Activated T-cell treated with anti-CD3 and anti-CD28 coated beads for 1 hour (primary cell): Measurements from ENCODE around the gene CDH4.

Experiments
- DNase-seq: peaks from one replicate; pipeline ENCODE4 v3.0.0-alpha.2; 2020; ENCODE audit warnings: low read depth

CDH4 gene

DNA sequence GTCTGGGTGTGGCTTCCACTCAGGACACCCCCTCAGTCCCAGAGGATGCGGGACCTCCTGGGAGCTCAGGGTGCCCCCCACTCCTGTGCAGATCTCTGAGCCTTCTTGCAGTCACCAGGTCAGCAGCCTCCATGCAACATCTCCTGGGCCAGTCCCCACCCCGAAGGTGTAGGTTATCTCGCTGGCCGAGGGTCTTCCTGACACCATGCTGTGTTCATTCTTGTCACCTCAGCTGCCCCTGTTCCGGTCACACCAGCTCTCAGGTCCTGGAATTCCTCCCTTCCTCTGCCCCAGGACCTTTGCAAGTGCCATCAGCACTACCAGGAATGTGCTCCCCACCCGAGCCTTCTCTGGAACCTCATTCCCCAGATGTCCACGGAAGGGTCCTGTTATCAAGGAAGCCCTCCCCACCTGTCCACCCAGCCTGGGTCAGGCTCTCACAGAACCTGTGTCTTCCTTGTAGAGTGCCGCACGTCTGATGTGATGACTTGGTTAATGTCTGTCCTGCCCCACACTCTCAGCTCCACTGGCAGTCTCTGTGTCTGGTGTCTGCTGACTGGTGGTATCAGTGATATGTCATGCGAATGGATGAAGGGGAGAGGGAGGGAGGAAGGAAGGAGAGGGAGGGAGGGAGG is 484.1 kb downstream of the CDH4 start:
- DNase-seq: no peak

DNA sequence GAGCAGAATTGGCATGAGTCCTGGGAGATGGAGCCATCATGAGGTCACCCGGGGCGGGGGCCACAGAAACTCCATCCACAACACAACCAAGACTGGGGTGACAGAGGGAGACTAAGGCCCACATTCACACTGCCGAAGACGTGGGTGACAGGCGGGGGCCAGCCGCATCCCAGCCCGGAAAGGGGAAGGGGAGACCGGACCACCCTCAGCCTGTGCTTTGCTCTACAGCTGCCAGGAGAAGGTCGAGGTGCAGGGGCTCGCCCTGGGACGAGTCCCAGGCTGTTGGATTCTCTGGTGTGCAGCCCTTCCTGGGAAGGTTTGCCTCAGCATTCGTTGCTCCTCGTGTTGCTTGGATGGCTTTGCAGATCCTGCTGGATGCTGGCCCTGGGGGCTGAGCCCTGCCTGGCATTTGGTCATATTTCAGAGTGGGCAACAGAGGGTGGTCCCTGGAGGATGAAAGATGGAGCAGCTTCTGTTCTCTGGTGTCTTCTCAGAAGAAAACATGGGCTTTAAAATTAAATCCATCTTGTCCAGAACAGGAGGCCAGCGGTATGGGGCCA is 484.8 kb downstream of the CDH4 start:
- DNase-seq: no peak

DNA sequence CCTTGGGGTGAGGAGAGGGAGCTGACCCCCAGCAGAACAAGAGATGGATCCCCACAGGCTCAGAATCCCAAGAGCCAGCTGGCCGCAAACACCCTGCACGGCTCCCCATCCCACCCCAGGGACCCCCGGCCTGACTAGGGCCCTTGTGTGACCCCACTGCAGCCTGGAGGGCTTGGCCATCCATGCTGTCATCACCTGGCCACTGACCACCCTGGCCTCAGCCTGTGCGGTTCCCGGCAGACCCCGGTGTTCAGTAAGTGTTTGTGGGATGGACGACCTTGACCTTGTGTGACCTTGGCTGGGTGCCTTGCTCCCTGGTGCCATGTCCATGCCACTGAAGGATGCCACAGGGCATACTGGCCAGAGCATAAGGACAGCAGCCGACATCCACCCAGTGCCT is 485.3 kb downstream of the CDH4 start:
- no peak for DNase-seq

DNA sequence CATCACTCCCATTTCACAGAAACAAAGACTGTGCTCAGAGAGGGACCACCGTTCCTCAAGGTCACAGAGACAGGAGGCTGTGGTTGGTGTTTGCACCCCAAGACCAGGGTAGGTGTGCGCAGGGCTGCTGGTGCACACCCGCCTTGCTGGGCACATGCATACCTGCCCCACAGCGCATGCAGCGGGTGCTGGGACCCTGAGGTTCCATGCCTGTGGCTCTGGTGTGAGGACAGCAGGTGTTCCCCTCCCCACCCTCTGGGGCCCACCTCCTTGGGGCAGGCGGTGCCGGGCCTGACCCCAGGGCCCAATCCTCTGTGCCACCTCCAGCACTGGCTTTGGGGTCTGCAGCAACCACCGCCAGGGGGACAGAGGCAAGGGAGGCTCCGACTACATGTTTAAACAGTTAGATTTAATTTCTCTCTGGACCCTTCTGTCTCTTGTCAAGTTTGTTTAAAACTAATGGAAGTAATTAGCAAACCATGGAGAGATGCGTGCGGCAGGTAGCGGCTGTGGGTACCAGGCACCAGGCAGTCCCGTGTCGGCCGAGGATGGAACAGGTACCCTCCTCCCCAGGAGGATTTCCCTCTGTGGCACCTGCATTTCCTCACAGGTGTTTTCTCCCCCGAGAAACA is 485.9 kb downstream of the CDH4 start:
- DNase-seq: no peak

DNA sequence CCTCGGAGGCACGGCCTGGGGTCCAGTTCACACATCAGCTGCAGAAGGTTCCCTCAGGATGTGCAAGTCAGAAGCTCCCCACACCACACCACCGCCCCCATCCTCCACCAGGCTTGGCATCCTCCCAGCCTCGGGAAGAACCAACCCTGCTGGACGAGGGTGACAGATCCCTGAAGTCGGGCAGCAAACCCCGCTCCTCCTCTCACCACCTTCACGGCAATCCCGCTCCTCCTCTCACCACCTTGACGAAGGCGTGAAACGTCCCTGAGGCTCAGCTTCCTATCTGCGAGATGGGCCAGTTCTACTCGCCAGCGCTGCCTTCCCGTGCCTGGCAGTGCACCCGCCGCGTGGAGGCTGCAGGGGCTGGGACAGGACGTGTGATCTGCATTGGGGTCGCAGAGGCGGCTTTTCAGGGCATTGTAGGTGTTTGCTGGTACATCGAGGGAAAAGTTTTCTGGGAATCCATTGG is 486.6 kb downstream of the CDH4 start:
- DNase-seq: no peak

DNA sequence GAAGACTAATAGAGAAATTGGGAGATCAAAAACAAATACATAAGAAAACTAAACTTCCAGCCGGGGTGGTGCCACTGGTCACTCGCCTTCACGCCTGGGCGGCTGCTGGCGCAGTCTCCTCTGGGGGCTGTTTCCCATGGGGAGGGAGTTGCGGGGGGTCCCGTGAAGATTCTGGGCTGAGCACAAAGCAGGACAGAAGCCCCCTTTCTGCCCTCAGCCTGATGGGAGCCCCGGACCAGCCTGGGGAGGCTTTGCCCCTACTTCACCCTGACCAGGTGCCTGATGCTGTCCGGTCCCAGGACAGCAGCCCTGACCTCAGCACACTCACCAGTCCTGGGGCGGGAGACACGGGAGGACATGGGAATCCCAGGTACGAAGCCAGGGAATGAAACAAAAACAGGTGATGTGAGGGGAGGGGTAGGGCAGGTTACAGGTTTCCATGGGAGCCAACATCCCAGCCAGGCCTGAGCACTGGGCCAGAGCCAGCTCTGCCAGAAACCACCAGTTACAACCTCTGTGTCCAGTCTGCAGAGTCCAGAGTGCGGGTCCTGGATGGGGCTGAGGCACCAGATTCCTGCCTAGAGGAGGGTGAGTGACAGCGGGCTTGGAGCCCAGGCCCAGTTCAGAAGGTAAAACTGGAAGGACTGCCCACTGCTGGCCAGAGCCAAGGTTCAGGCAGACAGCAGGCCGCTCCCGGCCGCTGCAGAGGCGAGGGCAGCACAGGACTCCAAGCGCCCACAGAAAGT is 487.2 kb downstream of the CDH4 start:
- no peak for DNase-seq

DNA sequence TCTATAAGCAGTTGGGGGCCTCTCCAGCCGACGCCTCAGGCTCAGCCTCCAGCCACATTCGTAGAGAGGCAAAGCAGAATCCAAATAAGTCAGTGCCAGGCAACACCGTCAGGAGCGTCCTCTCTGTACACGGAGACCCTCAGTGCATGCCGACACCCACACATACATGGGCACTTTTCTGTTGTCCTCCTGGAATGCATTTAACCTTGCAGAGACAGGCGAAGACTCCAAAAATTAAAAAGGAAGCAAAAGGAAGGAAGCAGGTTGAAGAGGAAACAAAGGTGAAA is 487.7 kb downstream of the CDH4 start:
- DNase-seq: no peak

DNA sequence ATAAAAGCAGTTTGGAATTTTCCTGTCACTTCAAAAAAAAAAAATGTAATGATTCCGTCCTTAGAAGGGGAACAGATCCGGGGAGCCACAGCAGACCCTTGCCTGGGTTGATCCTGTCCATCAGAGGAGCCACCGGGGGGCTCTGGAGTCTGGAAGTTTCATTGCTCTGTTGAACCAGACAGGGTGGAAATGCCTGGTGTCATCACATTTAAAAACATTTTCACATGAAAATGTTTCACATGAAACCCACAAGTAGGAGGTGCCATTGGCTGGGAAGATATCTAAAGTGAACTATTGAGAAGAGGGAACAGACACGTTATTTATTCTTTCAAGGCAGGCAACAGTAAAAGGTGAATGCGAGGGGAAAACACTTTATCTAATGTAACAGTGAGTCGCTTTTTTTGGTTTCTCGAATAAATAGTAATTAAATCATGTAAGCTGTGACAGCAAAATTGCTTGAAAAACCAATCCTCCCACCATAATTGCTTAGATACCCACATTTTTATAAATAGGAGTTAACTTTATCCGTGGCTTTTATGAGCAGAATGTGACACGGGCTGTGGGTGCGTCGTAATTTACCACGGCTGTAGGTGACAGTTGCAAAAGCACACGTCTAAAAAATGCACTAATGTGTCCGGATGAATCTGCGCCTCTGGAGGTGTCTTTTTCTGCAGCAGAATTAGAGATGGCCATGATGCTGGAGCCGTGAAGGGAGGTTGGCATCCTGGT is 490.2 kb downstream of the CDH4 start:
- DNase-seq: no peak

DNA sequence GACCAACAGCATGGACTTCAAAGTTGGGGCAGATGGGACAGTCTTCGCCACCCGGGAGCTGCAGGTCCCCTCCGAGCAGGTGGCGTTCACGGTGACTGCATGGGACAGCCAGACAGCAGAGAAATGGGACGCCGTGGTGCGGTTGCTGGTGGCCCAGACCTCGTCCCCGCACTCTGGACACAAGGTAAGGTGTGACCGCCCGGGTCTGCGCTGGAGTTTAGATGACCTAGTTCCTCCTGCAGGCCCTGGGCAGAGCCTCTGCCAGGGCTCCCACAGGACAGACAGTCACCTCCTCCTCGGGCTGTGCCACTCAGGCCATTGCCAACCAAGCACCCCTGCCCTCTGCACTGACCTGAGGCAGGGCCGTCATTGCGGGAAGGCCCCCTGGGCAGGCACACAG is 491.5 kb downstream of the CDH4 start:
- no peak for DNase-seq

DNA sequence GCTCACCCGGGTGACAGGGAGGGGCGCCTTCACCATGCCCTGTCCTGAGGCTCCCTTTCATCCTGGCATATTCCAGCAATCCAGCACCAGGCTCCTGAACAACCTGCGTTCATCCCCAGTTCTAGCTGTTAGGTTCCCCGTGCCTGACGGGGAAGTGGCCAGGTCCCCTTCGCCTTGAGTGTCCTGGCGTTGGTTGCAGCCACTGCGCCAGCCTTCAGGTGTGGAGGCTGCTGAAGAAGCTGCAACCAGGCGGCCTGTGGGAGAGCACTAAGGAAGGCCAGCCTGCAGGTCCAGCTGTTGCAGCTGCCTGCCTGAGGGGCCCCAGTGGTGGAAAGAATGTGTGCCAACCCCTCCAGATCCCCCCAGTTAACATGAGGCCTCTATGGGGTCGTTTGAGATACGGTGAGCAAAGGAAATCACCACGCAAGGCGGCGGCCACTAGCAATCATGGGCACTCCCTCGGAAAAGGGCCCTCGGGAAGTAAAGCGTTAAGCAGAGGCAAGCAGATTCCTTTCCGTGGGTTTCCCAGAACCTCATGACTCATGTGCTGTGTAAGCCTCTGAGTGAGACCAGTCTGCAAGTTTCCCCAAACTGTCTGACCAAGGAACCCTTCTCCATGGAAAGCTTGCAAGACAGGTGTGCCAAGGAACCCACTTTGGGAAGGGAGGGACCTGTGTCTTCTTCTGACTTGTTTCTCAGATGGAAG is 492.8 kb downstream of the CDH4 start:
- DNase-seq: no peak

DNA sequence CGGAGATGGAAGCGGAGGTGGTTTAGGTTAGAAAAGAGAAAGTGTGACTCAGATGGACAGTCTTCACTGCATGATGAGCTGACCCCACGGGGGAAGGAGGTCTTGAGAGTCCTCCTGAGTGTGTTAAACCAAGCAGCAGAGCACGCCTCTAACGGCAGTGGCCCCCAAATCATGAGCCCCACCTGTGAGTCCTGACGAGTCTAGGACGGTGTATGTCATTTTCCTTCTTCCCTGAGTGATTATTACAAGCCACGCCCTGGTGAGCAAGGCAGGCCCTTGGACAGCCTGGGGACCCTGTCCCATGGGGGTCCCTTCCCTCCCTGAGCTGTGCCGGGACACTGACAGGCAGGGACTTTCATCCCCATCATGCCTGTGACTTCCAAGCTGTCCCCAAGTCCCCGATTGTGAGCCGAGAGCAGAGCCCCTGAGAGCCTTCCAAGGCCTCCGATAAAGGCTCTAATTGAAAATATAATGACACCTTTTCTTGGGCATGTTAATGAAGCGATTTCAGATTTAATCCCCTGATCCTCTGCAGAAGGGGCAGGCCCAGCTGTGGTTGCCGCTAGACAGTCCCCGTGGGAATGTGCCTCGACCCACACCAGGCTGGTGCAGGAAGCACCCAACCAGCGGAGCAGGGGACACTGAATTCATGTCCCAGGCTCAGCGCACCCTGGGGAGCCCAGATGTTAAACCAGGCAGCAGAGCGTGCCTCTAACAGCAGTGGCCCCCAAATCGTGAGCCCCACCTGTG is 493.5 kb downstream of the CDH4 start:
- no peak for DNase-seq

DNA sequence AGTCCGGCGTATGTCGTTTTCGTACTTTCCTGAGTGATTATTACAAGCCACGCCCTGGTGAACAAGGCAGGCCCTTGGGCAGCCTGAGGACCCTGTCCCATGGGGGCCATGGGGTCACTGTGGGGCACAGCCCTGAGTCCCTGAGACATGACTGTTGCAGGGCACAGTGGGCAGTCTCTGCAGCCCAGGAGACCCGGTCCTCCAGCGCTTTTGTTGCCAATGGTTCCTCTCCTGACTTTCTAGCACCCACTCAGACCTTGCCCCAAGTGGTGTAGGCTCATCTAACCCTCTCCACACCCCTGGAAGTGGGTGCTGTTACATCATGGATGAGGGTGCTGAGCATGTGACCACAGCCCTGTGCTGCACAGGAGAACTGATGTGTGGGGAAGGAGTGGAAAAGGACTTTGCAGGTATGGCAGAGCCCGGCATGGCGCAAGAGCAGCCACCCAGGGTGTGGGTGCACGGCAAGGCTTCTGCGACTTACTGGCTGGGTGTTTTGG is 494.1 kb downstream of the CDH4 start:
- DNase-seq: no peak

DNA sequence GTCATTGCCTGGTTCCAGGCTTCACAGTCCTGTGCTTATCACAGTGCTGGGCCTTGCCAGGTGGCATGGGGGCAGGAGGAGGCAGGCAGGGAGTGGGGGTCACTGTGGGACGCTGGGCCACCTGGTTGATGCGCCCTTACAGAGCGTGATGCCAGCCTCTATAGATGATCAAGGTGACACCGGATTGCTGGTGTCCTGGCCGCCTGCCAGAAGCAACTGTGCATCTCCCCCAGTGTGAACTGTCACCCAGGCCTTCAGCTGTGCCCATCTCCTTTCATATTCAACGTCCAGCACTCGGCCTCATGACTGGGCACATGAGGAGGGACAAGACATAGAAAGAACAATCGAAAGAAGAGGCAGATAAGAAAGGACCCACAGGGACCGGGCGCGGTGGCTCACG is 494.7 kb downstream of the CDH4 start:
- DNase-seq: no peak

DNA sequence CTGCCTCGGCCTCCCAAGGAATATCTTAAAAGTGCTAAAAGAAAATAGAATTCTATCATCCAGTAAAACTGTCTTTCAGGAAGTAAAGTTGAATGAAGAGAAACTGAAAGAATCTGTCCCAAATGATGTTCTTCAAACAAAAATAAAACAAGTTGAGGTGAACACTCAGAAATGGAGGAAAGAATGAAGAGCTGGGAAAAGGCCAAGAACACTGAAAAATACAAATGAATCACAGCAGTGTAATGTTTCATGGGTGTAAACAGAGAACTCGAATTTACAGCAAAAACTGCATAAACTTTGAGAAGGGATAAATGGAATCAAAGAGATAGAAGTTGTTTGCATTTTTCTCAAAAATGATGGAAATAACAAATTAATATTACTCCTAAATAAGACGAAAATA is 496.3 kb downstream of the CDH4 start:
- DNase-seq: no peak

DNA sequence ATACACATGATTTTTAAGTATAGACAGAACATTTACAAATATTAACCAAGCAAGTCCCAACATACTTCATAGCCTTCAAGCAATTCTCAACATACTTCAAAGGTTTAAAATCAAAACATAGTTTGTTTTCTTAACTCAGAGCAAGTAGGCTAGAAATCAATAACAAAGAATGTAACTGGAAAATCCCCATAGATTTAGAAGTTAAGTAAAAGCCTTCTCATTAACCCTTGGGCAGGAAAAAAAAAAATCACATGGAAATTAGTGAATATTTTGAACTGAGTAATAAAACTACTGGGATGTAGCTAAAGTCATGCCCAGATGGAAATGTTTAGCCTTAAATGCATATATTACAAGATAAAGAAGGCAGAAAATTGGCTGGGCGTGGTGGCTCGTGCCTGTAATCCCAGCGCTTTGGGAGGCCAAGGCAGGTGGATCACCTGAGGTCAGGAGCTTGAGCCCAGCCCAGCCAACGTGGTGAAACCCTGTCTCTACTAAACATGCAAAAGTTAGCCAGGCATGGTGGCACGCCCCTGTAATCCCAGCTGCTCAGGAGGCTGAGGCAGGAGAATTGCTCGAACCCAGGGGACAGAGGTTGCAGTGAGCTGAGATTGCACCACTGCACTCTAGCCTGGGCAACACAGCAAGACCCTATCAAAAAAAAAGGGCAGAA is 497.5 kb downstream of the CDH4 start:
- DNase-seq: no peak

DNA sequence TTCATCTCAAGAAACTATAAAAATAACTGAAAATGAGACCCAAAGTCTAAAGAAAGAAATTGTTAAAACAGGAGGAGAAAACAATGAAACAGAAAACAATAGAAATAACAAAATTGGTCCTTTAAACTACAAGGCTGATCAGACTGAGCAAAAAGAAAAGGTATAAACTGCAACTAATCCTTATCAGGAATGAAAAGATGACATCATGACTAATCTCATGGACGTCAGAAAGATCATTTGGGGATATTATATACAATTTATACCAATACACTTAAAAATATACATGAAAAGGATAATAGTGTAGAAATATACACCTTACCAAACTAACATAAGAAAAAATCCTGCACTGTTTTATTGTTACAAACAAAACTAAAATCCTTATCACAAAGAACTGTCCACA is 498.0 kb downstream of the CDH4 start:
- DNase-seq: no peak

DNA sequence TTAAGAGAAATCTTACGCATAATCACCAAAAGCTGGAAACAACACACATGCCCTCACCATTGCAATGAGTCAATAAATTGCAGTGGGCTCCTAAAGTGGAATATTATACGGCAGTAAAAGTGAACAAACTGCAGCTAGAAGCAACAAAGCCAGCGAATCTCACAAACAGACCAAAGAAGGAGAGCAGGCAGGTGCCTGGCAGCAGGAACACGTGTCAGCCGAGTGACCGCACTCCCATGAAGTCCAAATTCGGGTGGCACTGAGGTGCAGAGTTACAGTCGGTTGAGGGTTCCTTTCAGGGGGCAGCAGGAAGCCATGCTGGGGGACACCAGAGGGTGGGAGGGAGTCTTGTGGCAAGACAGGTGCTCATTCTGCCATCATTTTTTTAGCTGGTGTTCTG is 500.5 kb downstream of the CDH4 start:
- no peak for DNase-seq

DNA sequence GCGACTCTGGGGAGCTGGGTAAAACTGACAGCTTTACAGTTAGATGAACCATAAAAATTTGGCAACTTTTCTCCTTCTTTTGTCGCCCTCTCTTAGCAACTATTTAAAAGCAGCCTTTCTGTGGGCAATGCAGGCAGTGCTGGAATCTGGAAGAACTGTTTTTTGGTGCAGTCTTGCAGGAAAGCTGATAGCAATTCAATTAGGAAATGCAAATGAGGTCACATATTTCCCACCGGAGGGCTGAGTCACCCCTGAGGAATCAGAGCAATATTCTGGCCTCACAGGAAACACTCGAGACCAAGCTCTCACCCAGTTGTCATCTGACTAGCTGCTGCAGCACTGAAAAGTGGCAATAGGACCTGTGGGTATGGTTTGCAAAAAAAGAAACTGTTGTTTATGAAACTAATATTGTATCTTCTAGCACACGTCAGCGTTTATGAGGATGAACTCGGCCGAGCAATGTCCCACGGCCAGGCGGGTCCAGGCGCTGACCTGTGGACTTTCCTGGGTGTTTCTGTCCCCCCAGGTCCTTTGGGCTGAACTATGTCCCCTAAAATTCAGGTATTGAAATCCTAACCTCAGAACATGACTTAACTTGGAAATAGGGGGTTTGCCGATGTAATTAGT is 501.4 kb downstream of the CDH4 start:
- DNase-seq: no peak

DNA sequence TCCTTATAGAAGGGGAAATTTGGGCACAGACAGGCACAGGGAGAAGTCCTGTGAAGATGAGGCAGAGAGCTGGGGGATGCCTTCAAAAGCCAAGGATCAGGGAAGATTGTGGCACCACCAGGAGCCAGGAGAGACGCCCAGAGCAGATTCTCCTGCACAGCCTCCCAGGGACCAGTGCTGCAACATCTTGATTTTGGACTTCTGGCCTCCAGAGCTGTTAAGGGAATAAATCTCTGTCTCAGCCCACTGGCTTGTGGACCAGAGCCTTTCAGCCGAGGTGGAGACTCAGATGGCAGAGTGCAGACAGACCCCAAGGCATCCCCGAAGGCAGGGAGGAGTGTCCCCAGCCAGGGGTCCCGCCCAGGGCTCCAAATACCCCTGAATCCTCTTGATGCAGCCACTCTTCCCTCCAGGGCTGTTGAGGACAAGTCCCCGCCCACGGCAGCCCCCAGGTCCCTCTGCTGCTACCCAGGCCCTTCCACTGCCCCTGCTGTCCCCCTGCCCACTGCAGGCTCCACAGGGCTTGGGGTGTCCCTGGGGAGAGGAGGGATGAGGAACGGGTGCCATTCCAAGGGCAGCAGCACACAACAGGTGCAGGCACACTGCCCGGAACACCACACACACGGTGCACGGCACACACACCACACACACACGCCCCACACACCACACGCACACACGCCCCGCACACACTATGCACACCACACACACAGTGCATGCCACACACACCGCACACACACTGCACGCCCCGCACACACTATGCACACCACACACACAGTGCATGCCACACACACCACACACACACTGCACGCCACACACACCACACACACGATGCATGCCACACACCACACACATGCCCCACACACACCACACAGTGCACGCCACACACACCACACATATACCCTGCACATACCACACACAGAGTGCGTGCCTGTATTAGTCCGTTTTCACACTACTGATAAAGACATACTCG is 502.2 kb downstream of the CDH4 start:
- no peak for DNase-seq
